Epithelial cell of esophagus (primary cell): ENCODE measurements around the gene TRIML1.

Experiments
- DNase-seq: peaks from one replicate; pipeline ENCODE4 v3.0.0; 2010; ENCODE audit warnings: low read depth
- H3K4me3 ChIP-seq: 2 replicates; pipeline ENCODE4 v1.5.1; 2011; ENCODE audit warnings: mild to moderate bottlenecking, low read length, control low read depth
- CTCF ChIP-seq: IDR thresholded peaks from 2 replicates; pipeline ENCODE4 v1.5.1; 2011; ENCODE audit warnings: low read depth, mild to moderate bottlenecking, low read length, control low read depth, inconsistent platforms; ENCODE audit not compliant: insufficient read depth; ENCODE audit errors: missing control alignments

TRIML1 gene

GRCh38 chr4:188130355-188130754 is 8.9 kb upstream of the TRIML1 start:
- H3K4me3 ChIP-seq, result no peak overlapping the region
- DNase-seq, result no peak
- no peak for TF ChIP-seq CTCF

GRCh38 chr4:188132232-188132631 is 7.0 kb upstream of the TRIML1 start:
- no peak for TF ChIP-seq CTCF
- no peak for DNase-seq
- H3K4me3 ChIP-seq, result no peak overlapping the region

GRCh38 chr4:188138227-188138626 is 1.0 kb upstream of the TRIML1 start:
- TF ChIP-seq CTCF, result no peak
- no peak overlapping the region for H3K4me3 ChIP-seq
- no peak for DNase-seq

- DNase-seq, result no peak
- TF ChIP-seq CTCF, result no peak
- H3K4me3 ChIP-seq, result no peak overlapping the region
These were observed 430 bp downstream of the TRIML1 start for GRCh38 chr4:188139671-188140070.

GRCh38 chr4:188143731-188144130 is 4.5 kb downstream of the TRIML1 start:
- no peak for DNase-seq
- no peak for TF ChIP-seq CTCF
- H3K4me3 ChIP-seq, result no peak overlapping the region

- H3K4me3 ChIP-seq, result no peak overlapping the region
- no peak for TF ChIP-seq CTCF
- DNase-seq, result no peak
These were observed 6.4 kb downstream of the TRIML1 start for GRCh38 chr4:188145601-188146000.

GRCh38 chr4:188146618-188147017 is 7.4 kb downstream of the TRIML1 start:
- no peak overlapping the region for H3K4me3 ChIP-seq
- DNase-seq, result no peak
- no peak for TF ChIP-seq CTCF
